Chondrocyte (in vitro differentiated cells): ENCODE measurements around the gene TNFRSF1B. TPM values are rescaled to one million over a fixed set of nuclear protein-coding genes. Genes with fewer than 3 reads are reported as not detected.

Experiments used
- DNase-seq: peaks from one replicate; pipeline ENCODE4 v3.0.0; 2021; ENCODE audit warnings: mixed read lengths, low spot score
- H3K27ac Mint-ChIP-seq: one replicate; pipeline ENCODE4 v1.8.0; 2021; ENCODE audit warnings: mild to moderate bottlenecking, moderate library complexity, mixed read lengths; ENCODE audit not compliant: unreplicated experiment
- H3K27me3 Mint-ChIP-seq: 2 replicates; pipeline ENCODE4 v1.8.0; 2021; ENCODE audit warnings: low read depth, mixed read lengths
- H3K36me3 Mint-ChIP-seq: 2 replicates; pipeline ENCODE4 v1.8.0; 2021; ENCODE audit warnings: low read depth, mixed read lengths
- H3K4me1 Mint-ChIP-seq: 2 replicates; pipeline ENCODE4 v1.8.0; 2021; ENCODE audit warnings: low read depth, mild to moderate bottlenecking, mixed read lengths
- H3K4me3 Mint-ChIP-seq: one replicate; pipeline ENCODE4 v1.8.0; 2021; ENCODE audit warnings: mild to moderate bottlenecking, moderate library complexity, mixed read lengths; ENCODE audit not compliant: unreplicated experiment
- H3K9me3 Mint-ChIP-seq: 2 replicates; pipeline ENCODE4 v1.8.0; 2021; ENCODE audit warnings: low read depth, mixed read lengths
- total RNA-seq: library from RNA; stranded (reverse); gene quantifications from 3 replicates; pipeline ENCODE4 v1.2.1, GENCODE V29; 2021
- TF ChIP-seq, protein P1 (sequence below): fragments of 200-600 bp; sonication (generic); IDR thresholded peaks from 2 replicates; pipeline ENCODE4 v1.5.0; 2021; ENCODE audit warnings: antibody characterized with exemption, mild to moderate bottlenecking, moderate library complexity

The TNFRSF1B gene
- total RNA-seq, 1 donor from 2014 or later, result 0.22 TPM

DNA sequence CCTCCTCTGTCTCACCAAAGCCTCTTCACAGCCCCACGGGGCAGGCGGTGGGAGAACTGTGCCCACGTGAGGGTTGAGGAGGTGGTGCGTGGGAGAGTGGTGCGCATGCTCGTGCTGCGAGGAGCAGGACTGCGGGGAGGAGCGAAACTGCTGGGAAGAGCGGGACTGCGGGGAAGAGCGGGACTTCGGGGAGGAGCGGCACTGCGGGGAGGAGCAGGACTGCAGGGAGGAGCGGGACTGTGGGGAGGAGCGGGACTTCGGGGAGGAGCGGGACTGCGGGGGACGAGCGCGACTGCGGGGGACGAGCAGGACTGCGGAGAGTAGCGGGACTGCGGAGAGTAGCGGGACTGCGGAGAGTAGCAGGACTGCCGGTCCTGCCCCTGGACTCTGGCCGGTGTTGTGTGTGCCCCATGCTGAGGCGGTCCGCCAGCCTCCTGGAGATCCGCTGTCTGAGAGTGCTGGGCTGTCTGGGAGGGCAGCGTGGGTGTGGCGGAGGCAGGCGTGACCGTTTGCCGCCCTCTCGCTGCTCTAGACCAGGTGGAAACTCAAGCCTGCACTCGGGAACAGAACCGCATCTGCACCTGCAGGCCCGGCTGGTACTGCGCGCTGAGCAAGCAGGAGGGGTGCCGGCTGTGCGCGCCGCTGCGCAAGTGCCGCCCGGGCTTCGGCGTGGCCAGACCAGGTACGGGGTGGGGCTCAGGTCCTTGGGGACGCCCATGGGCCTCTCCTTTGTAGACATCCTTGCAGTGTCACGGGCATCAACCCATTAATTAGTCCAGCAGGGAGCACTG, 24.6 kb downstream of the TNFRSF1B start:
- no peak overlapping the region for H3K27ac Mint-ChIP-seq
- H3K36me3 Mint-ChIP-seq, result no peaks in the 10 kb centered on the region
- TF ChIP-seq, protein P1, sequence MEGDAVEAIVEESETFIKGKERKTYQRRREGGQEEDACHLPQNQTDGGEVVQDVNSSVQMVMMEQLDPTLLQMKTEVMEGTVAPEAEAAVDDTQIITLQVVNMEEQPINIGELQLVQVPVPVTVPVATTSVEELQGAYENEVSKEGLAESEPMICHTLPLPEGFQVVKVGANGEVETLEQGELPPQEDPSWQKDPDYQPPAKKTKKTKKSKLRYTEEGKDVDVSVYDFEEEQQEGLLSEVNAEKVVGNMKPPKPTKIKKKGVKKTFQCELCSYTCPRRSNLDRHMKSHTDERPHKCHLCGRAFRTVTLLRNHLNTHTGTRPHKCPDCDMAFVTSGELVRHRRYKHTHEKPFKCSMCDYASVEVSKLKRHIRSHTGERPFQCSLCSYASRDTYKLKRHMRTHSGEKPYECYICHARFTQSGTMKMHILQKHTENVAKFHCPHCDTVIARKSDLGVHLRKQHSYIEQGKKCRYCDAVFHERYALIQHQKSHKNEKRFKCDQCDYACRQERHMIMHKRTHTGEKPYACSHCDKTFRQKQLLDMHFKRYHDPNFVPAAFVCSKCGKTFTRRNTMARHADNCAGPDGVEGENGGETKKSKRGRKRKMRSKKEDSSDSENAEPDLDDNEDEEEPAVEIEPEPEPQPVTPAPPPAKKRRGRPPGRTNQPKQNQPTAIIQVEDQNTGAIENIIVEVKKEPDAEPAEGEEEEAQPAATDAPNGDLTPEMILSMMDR, result no peak
- no peaks in the 10 kb centered on the region for H3K4me1 Mint-ChIP-seq
- no peak for DNase-seq
- H3K4me3 Mint-ChIP-seq, result no peak overlapping the region
- H3K27me3 Mint-ChIP-seq, result peaks cover 58% of the 10 kb centered on the region
- no peaks in the 10 kb centered on the region for H3K9me3 Mint-ChIP-seq

DNA sequence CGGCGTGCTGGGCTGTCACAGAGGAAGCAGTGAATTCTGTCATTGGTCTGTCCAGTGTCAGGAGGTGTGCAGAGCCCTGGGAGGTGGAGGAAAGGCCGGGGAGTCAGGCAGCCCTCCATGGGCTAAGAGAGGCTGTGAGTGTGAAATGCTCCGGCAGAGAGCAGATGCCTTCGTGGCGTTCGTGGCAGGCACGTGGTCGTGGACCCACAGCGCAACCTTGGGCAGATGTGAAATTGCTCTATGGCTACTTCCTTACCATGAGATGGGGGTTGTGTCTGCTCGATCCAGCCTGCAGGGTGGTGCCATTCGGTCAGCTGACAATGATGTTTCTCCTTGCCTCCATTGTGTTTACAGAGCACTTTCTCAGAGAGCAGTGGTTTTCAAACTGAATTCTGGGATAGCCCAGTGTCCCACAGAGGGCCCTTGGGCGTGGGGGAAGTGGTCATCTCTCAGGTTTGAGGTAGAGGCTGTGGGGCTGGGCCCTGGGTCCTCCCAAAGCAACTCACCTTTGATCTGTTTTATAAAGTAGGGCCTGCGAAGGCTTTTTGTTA, 27.9 kb downstream of the TNFRSF1B start:
- DNase-seq, result no peak
- Mint-ChIP-seq H3K36me3 (no peaks in the 10 kb centered on the region), H3K4me1 (no peaks in the 10 kb centered on the region), H3K27ac (no peak overlapping the region), H3K27me3 (peaks cover 40% of the 10 kb centered on the region), H3K9me3 (no peaks in the 10 kb centered on the region), H3K4me3 (no peak overlapping the region)
- TF ChIP-seq, protein P1, result no peak

DNA sequence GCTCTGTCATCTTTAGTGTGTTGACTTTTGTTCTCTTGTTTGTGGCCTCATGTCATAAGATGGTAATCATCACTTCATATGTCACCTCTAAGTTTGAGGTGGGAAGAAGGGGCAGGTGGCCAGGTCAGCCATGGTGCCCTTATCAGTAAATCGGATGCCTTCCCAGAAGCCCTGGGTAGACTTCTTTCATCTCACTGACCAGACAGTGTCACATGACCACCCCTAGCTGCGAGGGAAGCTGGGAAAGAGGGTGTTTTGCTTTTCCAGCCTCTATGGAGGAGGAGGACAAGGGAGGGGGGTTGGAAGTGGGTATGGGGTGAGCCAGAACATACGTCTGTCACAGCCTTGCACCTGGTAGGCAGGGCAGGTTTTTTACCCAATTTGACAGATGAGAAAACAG, 28.6 kb downstream of the TNFRSF1B start:
- no peaks in the 10 kb centered on the region for H3K4me1 Mint-ChIP-seq
- no peak overlapping the region for H3K27ac Mint-ChIP-seq
- TF ChIP-seq, protein P1, result no peak
- no peak overlapping the region for H3K4me3 Mint-ChIP-seq
- H3K36me3 Mint-ChIP-seq, result no peaks in the 10 kb centered on the region
- H3K27me3 Mint-ChIP-seq, result peaks cover 37% of the 10 kb centered on the region
- no peaks in the 10 kb centered on the region for H3K9me3 Mint-ChIP-seq
- DNase-seq, result no peak

DNA sequence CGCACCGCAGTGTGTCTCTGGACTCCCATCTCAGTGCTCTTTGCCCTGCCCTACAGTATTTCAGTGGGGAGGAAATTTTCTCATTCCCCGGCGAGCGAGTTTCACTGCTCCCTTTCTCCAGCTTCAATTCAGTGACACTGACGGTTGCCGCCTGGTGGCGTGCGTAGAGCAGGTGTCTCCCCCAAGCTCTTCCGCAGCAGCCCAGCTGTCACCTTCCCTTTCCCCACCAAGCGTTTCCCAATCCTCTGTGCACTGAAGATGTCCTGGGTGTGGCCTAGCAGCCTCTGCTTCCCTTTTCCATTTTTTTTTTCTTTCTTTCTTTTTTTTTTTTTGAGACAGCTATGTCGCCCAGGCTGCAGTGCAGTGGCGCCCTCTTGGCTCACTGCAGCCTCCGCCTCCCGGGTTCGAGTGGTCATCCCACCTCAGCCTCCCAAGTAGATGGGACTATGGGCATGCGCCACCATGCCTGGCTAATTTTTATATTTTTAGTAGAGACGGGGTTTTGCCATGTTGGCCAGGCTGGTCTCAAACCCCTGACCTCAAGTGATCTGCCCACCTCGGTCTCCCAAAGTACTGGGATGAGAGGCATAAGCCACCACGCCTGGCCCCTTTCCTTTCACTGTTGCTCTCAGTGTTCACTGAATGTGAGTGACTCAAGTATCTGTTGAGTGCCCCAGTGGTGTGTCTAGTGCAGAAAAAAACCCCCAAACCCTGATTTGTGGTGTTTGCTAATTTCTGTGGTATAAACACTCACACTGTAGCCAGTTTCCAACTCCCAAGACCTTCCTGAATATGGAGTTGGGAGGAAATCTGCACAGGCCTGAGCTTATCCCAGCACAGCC, 30.1 kb downstream of the TNFRSF1B start:
- Mint-ChIP-seq H3K4me1 (no peaks in the 10 kb centered on the region), H3K36me3 (no peaks in the 10 kb centered on the region), H3K27ac (no peak overlapping the region), H3K9me3 (no peaks in the 10 kb centered on the region), H3K4me3 (no peak overlapping the region), H3K27me3 (peaks cover 26% of the 10 kb centered on the region)
- no peak for DNase-seq
- TF ChIP-seq, protein P1, result peak; percentile 49

DNA sequence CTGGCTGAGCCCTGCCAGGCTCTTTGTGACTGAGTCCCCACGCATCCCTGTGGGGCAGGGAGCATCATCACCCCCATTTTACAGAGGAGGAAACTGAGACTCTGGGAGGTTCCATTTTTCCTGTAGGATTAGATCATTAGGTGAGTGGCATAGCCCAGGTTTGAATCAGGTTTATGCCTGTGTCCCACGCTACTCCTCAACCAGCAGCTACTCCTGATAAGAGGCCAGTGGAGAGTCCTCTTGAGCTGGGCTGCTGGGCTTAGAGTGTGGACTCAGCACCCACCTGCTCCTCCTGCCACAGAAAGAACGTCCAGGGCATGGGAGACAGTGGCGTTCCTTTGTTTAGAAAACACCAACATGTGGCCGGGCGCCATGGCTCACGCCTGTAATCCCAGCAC, 30.7 kb downstream of the TNFRSF1B start:
- H3K27me3 Mint-ChIP-seq, result peaks cover 24% of the 10 kb centered on the region
- no peaks in the 10 kb centered on the region for H3K36me3 Mint-ChIP-seq
- H3K4me1 Mint-ChIP-seq, result no peaks in the 10 kb centered on the region
- no peak for DNase-seq
- H3K4me3 Mint-ChIP-seq, result no peak overlapping the region
- no peak overlapping the region for H3K27ac Mint-ChIP-seq
- TF ChIP-seq, protein P1, result no peak
- H3K9me3 Mint-ChIP-seq, result no peaks in the 10 kb centered on the region
